GM12872 (cell line): ENCODE results near the gene C11orf68.

Source experiments
- CTCF ChIP-seq: IDR thresholded peaks from 3 replicates; pipeline ENCODE4 v1.5.1; 2011; ENCODE audit warnings: low read depth, mild to moderate bottlenecking, low read length, moderate library complexity; ENCODE audit not compliant: insufficient read depth

C11orf68 gene

GRCh38 chr11:65925397-65925796 is 6.5 kb upstream of the C11orf68 start:
- TF ChIP-seq CTCF, result no peak

- no peak for TF ChIP-seq CTCF
Measured at GRCh38 chr11:65922565-65922964, 3.7 kb upstream of the C11orf68 start.

GRCh38 chr11:65921876-65922275 is 3.0 kb upstream of the C11orf68 start:
- TF ChIP-seq CTCF, result no peak

GRCh38 chr11:65921033-65921555 is 2.2 kb upstream of the C11orf68 start:
- TF ChIP-seq CTCF, result no peak

- TF ChIP-seq CTCF, result no peak
Measured at GRCh38 chr11:65920372-65920802, 1.5 kb upstream of the C11orf68 start.

DNA sequence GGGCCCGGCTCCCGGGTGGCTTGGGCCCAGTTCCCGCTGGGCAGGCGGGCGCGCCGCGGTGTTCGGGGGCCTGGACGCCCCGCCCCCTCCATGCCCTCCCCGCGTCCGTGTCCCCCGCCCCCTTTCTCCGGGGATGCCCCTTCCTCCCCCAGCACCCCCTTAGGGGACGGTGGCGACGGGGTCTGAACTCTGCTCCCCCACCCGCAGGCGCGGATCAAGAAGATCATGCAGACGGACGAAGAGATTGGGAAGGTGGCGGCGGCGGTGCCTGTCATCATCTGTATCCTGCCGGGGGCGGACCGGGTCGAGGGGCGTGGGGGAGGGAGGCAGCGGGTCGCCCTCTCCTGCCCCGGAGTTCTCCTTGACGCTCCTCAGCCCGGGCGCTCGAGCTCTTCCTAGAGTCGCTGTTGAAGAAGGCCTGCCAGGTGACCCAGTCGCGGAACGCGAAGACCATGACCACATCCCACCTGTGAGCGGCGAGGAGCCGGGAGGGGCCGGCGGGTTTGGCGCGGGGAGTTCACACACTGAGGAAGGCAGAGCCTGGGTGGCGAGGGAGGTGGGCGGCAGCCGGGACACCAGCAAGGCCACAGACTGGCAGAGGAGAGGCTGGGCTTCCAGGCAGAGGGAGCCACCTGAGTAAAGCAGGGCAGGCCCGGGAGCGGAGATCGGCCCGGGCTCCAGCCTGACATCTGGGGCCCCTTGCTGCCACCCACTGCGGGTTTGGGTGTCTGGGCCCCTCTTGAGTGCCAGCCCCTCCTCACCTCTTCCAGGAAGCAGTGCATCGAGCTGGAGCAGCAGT is 910 bp upstream of the C11orf68 start:
- TF ChIP-seq CTCF, result no peak

DNA sequence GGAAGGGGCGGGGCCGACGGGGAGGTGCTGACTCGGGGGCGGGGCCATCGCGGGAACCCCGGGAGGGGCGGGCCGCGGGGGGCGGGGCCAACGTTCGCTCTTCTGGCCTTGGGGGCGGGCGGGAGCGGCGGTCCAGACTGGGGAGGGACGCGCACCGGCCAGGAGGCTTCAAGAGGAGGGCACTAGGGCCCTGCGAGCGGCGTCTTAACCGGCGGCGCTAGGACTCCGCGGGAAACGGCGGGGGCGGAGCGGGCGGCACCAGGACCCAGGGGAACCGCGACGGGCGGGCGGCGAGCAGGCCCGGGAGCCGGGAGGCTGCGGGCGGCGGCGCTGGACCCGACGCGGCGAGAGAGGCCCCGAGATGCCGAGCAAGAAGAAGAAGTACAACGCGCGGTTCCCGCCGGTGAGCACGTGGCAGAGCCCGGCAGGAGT is 295 bp upstream of the C11orf68 start, which contains the start of gene DRAP1:
Gene DRAP1 (plus strand): TSS at position 286 of the 432 bp plus-strand sequence. CDS start 76 bp downstream, at position 362.
- no peak for TF ChIP-seq CTCF
